HEK293T (cell line): Measurements from ENCODE around the gene SIDT2.

Experiments used
- ARNT ChIP-seq: fragments of 450-650 bp; IDR thresholded peaks from 2 replicates; pipeline ENCODE4 v1.6.1; 2017; ENCODE audit warnings: mild to moderate bottlenecking
- BHLHE40 ChIP-seq: fragments of 450-650 bp; IDR thresholded peaks from 2 replicates; pipeline ENCODE4 v1.6.1; 2016; ENCODE audit warnings: mild to moderate bottlenecking, moderate library complexity, borderline replicate concordance
- CTBP1 ChIP-seq: fragments of 450-650 bp; IDR thresholded peaks from 2 replicates; pipeline ENCODE4 v1.6.1; 2016; ENCODE audit warnings: borderline replicate concordance
- ELF4 ChIP-seq: fragments of 450-650 bp; IDR thresholded peaks from 2 replicates; pipeline ENCODE4 v1.6.1; 2017; ENCODE audit warnings: antibody characterized with exemption
- FOXK2 ChIP-seq: fragments of 450-650 bp; IDR thresholded peaks from 2 replicates; pipeline ENCODE4 v1.6.1; 2016; ENCODE audit warnings: mild to moderate bottlenecking
- L3MBTL2 ChIP-seq: fragments of 450-650 bp; conservative IDR thresholded peaks from 2 replicates; pipeline ENCODE4 v1.6.1; 2016; ENCODE audit warnings: mild to moderate bottlenecking
- NFRKB ChIP-seq: fragments of 450-650 bp; IDR thresholded peaks from 2 replicates; pipeline ENCODE4 v1.6.1; 2016; ENCODE audit warnings: mild to moderate bottlenecking, moderate library complexity
- SP1 ChIP-seq: fragments of 450-650 bp; IDR thresholded peaks from 2 replicates; pipeline ENCODE4 v1.6.1; 2017
- SUZ12 ChIP-seq: fragments of 450-650 bp; IDR thresholded peaks from 2 replicates; pipeline ENCODE4 v1.6.1; 2016; ENCODE audit warnings: mild to moderate bottlenecking

- no peak for TF ChIP-seq L3MBTL2
- no peak for TF ChIP-seq SP1
- no peak for TF ChIP-seq CTBP1
- TF ChIP-seq SUZ12 = no peak
- no peak for TF ChIP-seq ELF4
- TF ChIP-seq FOXK2 = no peak
- TF ChIP-seq NFRKB = no peak
- TF ChIP-seq BHLHE40 = no peak
- TF ChIP-seq ARNT = no peak
Observed at GRCh38 chr11:117197516-117198456, 19.2 kb downstream of the SIDT2 start.
